ENCODE measurements around the gene GAS2. TPM values are rescaled to one million over a fixed set of nuclear protein-coding genes. Genes with fewer than 3 reads are reported as not detected.

Gene GAS2
- total RNA-seq, 2 donors from 2014 or later, result 1.6 to 2.3 TPM

DNA sequence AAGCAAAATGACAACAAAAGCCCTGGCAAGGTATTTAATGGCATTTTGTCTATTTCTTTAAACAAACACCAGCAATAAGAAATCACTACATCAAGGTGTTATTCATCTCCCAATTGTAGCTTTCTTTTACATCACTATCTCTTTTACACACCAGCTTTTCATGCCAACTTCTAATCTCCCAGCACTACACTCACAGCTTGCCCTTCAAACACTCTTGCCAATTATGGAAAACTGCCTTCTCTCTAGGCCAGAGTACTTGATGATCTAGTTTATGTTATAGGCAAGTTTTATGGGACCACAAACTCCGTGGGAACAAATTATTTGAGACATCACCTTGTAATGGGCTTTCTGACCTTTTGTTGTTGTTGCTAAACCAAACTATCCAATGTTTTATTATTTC is 101.9 kb downstream of the GAS2 start:
- no peaks in the 10 kb centered on the region for H3K9me3 ChIP-seq
- intact Hi-C loops (cut with DNase I), result no loop called here
- H3K4me3 ChIP-seq, result no peak overlapping the region
- DNase-seq, result no peak
- TF ChIP-seq, protein P1, sequence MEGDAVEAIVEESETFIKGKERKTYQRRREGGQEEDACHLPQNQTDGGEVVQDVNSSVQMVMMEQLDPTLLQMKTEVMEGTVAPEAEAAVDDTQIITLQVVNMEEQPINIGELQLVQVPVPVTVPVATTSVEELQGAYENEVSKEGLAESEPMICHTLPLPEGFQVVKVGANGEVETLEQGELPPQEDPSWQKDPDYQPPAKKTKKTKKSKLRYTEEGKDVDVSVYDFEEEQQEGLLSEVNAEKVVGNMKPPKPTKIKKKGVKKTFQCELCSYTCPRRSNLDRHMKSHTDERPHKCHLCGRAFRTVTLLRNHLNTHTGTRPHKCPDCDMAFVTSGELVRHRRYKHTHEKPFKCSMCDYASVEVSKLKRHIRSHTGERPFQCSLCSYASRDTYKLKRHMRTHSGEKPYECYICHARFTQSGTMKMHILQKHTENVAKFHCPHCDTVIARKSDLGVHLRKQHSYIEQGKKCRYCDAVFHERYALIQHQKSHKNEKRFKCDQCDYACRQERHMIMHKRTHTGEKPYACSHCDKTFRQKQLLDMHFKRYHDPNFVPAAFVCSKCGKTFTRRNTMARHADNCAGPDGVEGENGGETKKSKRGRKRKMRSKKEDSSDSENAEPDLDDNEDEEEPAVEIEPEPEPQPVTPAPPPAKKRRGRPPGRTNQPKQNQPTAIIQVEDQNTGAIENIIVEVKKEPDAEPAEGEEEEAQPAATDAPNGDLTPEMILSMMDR (IDR thresholded peaks at IDR 0.05), result no peak
- H3K27me3 ChIP-seq, result no peaks in the 10 kb centered on the region
- no peaks in the 10 kb centered on the region for H3K36me3 ChIP-seq
- H3K4me1 ChIP-seq, result no peaks in the 10 kb centered on the region
- H3K27ac ChIP-seq, result no peak overlapping the region
- H3K9ac ChIP-seq (ENCODE audit: low read depth in 2 of 2, low read length in 2 of 2), result no peak overlapping the region

DNA sequence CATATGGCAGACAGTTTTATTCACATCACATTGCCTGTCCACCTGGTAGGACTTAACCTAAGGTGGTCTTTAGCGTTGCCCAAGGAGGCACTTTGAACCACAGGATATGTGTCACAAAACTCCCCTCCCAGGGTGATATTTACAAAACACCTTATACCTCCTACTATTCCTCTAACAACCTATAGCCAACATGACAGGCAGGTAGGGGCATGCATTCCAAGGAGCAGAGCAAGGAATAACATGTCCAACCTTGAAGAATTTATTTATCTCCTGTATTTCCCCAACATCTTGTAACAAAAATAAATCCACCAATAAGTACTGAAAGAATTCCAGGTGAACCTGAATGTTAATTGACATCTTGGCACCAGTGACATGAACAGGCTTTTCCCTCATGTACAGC is 102.7 kb downstream of the GAS2 start:
- Histone ChIP-seq H3K4me1 (no peaks in the 10 kb centered on the region), H3K36me3 (no peaks in the 10 kb centered on the region), H3K27me3 (no peaks in the 10 kb centered on the region), H3K27ac (no peak overlapping the region), H3K9me3 (no peaks in the 10 kb centered on the region), H3K9ac (ENCODE audit: low read depth in 2 of 2, low read length in 2 of 2) (no peak overlapping the region), H3K4me3 (no peak overlapping the region)
- TF ChIP-seq, protein P1 (IDR thresholded peaks at IDR 0.05), result no peak
- intact Hi-C loops (cut with DNase I), result no loop called here
- DNase-seq, result no peak

DNA sequence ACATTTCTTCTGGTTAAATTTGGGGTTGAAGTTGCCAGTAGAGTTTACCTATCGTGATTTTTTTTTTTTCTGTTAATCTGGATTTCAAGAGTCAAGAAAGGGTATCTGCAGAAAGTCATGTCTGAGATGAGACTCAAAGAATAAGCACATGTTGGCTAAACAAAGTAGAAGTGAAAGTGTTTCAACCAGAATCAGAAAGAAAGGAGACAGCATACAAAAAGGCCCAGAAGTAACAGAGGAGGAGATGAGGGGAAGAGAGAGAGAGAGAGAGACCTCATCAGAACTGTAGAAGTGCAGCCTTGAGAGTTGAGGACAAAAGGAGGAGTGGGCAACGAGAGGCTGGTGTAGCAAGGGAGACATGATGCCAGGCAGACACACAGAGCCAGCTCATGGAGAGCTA is 108.3 kb downstream of the GAS2 start:
- no peaks in the 10 kb centered on the region for H3K9me3 ChIP-seq
- TF ChIP-seq, protein P1 (IDR thresholded peaks at IDR 0.05), result no peak
- no peaks in the 10 kb centered on the region for H3K27me3 ChIP-seq
- no peak for DNase-seq
- H3K27ac ChIP-seq, result no peak overlapping the region
- H3K36me3 ChIP-seq, result no peaks in the 10 kb centered on the region
- H3K4me1 ChIP-seq, result no peaks in the 10 kb centered on the region
- intact Hi-C loops (cut with DNase I), result no loop called here
- H3K9ac ChIP-seq (ENCODE audit: low read depth in 2 of 2, low read length in 2 of 2), result no peak overlapping the region
- no peak overlapping the region for H3K4me3 ChIP-seq

DNA sequence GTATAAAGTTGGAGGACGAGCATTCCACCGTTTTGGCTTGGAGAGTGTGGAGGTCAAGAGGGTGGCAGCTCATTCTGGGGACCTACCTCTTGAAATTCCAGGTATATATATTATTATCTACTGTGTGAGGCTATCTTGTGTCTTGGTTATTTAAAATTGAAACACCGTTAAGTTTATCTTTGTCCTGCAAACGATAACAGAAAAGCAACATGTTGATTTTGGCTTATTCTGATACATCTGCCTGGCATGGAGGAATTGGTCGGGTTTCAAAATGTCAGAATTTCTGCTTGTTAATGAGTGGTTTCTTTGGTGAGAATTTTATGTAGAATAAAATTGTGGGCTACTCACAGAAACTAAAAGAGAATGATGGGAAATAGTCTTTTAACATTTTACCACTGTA is 108.8 kb downstream of the GAS2 start:
- Histone ChIP-seq H3K27ac (no peak overlapping the region), H3K27me3 (no peaks in the 10 kb centered on the region), H3K4me3 (no peak overlapping the region), H3K36me3 (no peaks in the 10 kb centered on the region), H3K4me1 (no peaks in the 10 kb centered on the region), H3K9me3 (no peaks in the 10 kb centered on the region), H3K9ac (ENCODE audit: low read depth in 2 of 2, low read length in 2 of 2) (no peak overlapping the region)
- TF ChIP-seq, protein P1 (IDR thresholded peaks at IDR 0.05), result no peak
- no peak for DNase-seq
- intact Hi-C loops (cut with DNase I), result no loop called here

GRCh38 chr11:22778642-22779041 is 112.2 kb downstream of the GAS2 start:
- Histone ChIP-seq H3K9me3 (no peaks in the 10 kb centered on the region), H3K4me3 (no peak overlapping the region), H3K27ac (no peak overlapping the region), H3K4me1 (no peaks in the 10 kb centered on the region), H3K27me3 (no peaks in the 10 kb centered on the region), H3K9ac (ENCODE audit: low read depth in 2 of 2, low read length in 2 of 2) (no peak overlapping the region), H3K36me3 (no peaks in the 10 kb centered on the region)
- intact Hi-C loops (cut with DNase I), result no loop called here
- TF ChIP-seq, protein P1 (IDR thresholded peaks at IDR 0.05), result no peak
- DNase-seq, result no peak

DNA sequence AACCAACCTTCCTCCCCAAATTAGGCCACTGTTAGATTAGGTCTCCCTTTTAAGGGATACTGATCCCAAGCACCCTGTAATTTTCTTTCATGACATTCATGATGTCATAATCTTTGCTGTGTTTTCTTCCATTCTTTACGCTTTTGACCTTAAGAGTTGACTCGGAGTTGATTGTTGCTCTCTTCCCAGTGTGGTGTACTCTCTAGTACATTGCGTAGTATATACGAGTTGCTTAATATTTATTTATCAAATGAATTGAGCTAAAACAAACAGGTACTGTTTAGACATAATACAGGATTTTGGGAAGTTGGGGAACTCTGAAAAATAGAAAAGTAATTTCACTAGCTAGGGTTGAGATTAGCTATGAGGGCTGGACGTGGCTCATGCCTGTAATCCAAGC is 113.4 kb downstream of the GAS2 start:
- H3K27me3 ChIP-seq, result no peaks in the 10 kb centered on the region
- no peaks in the 10 kb centered on the region for H3K36me3 ChIP-seq
- intact Hi-C loops (cut with DNase I), result no loop called here

More for the DNA sequence above, 113.4 kb downstream of the GAS2 start:
- DNase-seq, result no peak
- TF ChIP-seq, protein P1 (IDR thresholded peaks at IDR 0.05), result no peak
- H3K27ac ChIP-seq, result no peak overlapping the region
- H3K9ac ChIP-seq (ENCODE audit: low read depth in 2 of 2, low read length in 2 of 2), result no peak overlapping the region
- H3K9me3 ChIP-seq, result no peaks in the 10 kb centered on the region
- H3K4me1 ChIP-seq, result no peaks in the 10 kb centered on the region
- no peak overlapping the region for H3K4me3 ChIP-seq

All from colonic mucosa (tissue), 4 donors.